GM18508 (cell line): ENCODE results near the gene MROH7.

ENCODE experiments used
- ATAC-seq: cut with Tn5 transposase; IDR thresholded peaks from one replicate; pipeline ENCODE4 v1.9.1; 2021; ENCODE audit warnings: moderate number of reproducible peaks; ENCODE audit not compliant: insufficient read depth, unreplicated experiment

Gene MROH7

GRCh38 chr1:54649130-54649898 is 7.7 kb downstream of the MROH7 start:
- no peak for ATAC-seq

- ATAC-seq, result no peak
These were observed 8.3 kb downstream of the MROH7 start for GRCh38 chr1:54649921-54650320.

- no peak for ATAC-seq
These were observed 8.8 kb downstream of the MROH7 start for GRCh38 chr1:54650417-54650816.

GRCh38 chr1:54651608-54652007 is 10.0 kb downstream of the MROH7 start:
- ATAC-seq, result no peak

- no peak for ATAC-seq
These were observed 10.6 kb downstream of the MROH7 start for GRCh38 chr1:54652168-54652567.

- no peak for ATAC-seq
These were observed 11.4 kb downstream of the MROH7 start for GRCh38 chr1:54653036-54653435.

- ATAC-seq, result no peak
These were observed 16.8 kb downstream of the MROH7 start for GRCh38 chr1:54658164-54658913.

GRCh38 chr1:54663725-54664124 is 22.1 kb downstream of the MROH7 start:
- no peak for ATAC-seq

- ATAC-seq, result no peak
These were observed 22.8 kb downstream of the MROH7 start for GRCh38 chr1:54664364-54664763.

GRCh38 chr1:54665852-54666251 is 24.3 kb downstream of the MROH7 start:
- ATAC-seq, result no peak

GRCh38 chr1:54666333-54666732 is 24.7 kb downstream of the MROH7 start:
- ATAC-seq, result no peak

GRCh38 chr1:54667797-54668196 is 26.2 kb downstream of the MROH7 start:
- no peak for ATAC-seq

GRCh38 chr1:54668567-54668966 is 27.0 kb downstream of the MROH7 start:
- ATAC-seq, result no peak

- ATAC-seq, result no peak
These were observed 30.5 kb downstream of the MROH7 start for GRCh38 chr1:54671985-54672608.

GRCh38 chr1:54678776-54679643 is 37.4 kb downstream of the MROH7 start:
- no peak for ATAC-seq

GRCh38 chr1:54679706-54680105 is 38.1 kb downstream of the MROH7 start:
- ATAC-seq, result no peak

- ATAC-seq, result no peak
These were observed 38.8 kb downstream of the MROH7 start for GRCh38 chr1:54680387-54680786.

- ATAC-seq, result no peak
These were observed 39.8 kb downstream of the MROH7 start for GRCh38 chr1:54681358-54681757.

- no peak for ATAC-seq
These were observed 41.9 kb downstream of the MROH7 start for GRCh38 chr1:54683453-54683852.

- ATAC-seq, result no peak
These were observed 43.8 kb downstream of the MROH7 start for GRCh38 chr1:54685335-54685905.
